HG03045 (cell line): Measurements from ENCODE around the gene PCDHGB1.
"Not testable (repeated sequence)": the region's sequence is repeated elsewhere in the genome, so short reads cannot be mapped to it uniquely, and the experiment has no call there.

Source experiments
- ATAC-seq: cut with Tn5 transposase; IDR thresholded peaks from one replicate; pipeline ENCODE4 v1.9.1; 2021; ENCODE audit warnings: mild to moderate bottlenecking, moderate library complexity; ENCODE audit not compliant: unreplicated experiment

Gene PCDHGB1

DNA sequence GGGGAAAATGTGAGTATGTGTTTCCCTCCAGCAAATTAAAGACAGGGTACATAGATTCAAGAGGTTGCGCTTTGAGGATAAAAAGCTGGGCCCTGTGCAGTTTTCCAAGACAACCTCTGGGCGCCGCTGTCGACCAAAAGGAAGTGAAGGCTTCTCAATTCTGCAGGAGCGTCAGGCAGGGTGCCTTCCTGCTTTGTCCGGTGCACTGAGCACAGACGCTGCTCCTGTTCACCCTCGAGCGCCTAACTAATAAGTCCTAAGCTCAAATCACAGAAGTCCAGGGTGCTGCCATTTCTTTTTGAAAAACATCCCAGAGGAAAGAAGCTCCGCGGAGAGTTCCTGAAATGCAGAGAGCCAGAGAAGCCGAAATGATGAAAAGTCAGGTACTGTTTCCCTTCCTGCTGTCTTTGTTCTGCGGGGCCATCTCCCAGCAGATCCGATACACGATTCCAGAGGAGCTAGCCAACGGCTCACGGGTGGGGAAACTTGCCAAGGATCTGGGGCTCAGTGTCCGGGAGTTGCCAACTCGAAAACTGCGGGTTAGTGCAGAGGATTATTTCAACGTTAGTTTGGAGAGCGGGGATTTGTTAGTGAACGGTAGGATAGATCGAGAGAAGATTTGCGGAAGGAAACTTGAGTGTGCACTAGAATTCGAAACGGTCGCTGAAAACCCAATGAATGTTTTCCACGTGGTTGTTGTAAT is at the start of gene PCDHGB1:
Gene PCDHGB1, plus strand, starts transcription at position 183 of the 703 bp plus-strand sequence. Its CDS starts 162 bp downstream, at position 345.
- no peak for ATAC-seq

DNA sequence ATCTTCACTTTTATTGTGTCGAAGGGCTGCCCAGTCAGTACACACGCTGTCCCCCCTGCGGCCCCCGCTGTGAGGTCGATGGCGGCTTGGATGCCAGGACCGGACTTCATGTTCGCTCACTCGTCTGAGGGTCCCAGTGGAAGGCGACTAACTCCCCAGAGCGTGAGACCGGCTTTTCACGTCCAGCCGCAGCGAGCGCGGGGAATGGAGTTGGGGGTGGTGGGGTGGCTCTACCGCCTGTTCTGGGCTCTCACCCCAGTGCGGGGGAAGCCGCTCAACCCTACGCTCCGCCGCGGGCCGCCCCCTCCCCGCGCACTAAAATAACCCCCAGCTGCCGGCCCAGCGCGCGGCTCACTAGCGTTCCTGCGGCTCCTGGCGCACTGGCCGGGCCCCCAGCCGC is 46.1 kb upstream of the PCDHGB1 start, which contains the start of gene SLC25A2:
Gene SLC25A2, minus strand, starts transcription at position 294 of the 400 bp plus-strand sequence. Its CDS starts 184 bp downstream, at position 110.
- ATAC-seq, result no peak

GRCh38 chr5:141306630-141307029 is 43.3 kb upstream of the PCDHGB1 start:
- ATAC-seq, result no peak

GRCh38 chr5:141313711-141314110 is 36.2 kb upstream of the PCDHGB1 start:
- no peak for ATAC-seq

- not testable (repeated sequence) for ATAC-seq
Observed at GRCh38 chr5:141316963-141317362, 32.9 kb upstream of the PCDHGB1 start.

GRCh38 chr5:141319202-141319601 is 30.7 kb upstream of the PCDHGB1 start:
- ATAC-seq, result no peak

DNA sequence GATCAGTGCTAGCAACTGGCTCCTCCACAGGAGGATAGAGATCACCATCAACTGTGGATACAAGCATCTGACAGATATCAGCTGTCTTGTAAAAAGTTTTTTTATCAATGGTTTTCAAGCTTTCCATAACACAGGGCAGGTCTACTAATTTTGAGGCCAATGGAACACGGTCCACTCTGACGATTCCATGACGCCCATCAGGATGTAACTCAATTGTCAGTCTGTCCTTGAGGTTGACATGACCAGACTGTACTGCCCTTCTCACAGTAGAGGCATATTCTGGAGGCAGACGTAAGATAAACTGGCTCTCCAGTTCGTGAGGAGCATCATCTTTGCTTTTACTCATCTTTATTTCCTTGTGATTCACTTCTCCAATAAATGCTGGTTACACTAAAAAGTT is 30.2 kb upstream of the PCDHGB1 start:
- ATAC-seq, result no peak

GRCh38 chr5:141320225-141321169 is 29.4 kb upstream of the PCDHGB1 start, which contains the start of gene TAF7:
TSS of gene TAF7 (minus strand) at chr5:141320784. CDS start at chr5:141320044, 740 bp downstream.
- ATAC-seq, result peak; percentile 94

DNA sequence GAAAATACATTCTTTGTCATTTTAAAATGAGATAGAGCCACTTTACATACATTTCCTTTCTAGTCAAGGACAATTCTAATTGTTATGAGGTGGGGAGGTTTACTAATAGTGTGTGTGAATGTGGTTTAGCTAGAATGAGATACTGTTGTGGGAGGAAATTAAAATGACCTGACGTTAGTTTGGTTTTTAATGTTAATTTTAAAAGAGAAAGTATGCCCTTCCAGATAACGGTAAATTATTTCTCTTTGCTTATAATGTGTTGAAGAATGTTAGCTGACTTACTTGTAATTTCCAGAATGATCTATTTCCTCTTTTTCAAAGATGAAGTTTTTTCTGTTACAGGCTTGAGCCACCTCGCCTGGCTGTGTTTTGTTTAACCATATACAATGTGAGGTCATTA is 27.6 kb upstream of the PCDHGB1 start:
- no peak for ATAC-seq

- ATAC-seq, result peak; percentile 82
Observed at GRCh38 chr5:141326088-141326854, 23.6 kb upstream of the PCDHGB1 start.

GRCh38 chr5:141328231-141328630 is 21.7 kb upstream of the PCDHGB1 start:
- no peak for ATAC-seq

- no peak for ATAC-seq
Observed at GRCh38 chr5:141330299-141331080, 19.4 kb upstream of the PCDHGB1 start, which contains the start of gene PCDHGA1. TSS of gene PCDHGA1 (plus strand) at chr5:141330514.

- not testable (repeated sequence) for ATAC-seq
Observed at GRCh38 chr5:141332571-141332970, 17.3 kb upstream of the PCDHGB1 start.

- no peak for ATAC-seq
Observed at GRCh38 chr5:141338538-141339306, 11.2 kb upstream of the PCDHGB1 start, which contains the start of gene PCDHGA2. TSS of gene PCDHGA2 (plus strand) at chr5:141338760.

DNA sequence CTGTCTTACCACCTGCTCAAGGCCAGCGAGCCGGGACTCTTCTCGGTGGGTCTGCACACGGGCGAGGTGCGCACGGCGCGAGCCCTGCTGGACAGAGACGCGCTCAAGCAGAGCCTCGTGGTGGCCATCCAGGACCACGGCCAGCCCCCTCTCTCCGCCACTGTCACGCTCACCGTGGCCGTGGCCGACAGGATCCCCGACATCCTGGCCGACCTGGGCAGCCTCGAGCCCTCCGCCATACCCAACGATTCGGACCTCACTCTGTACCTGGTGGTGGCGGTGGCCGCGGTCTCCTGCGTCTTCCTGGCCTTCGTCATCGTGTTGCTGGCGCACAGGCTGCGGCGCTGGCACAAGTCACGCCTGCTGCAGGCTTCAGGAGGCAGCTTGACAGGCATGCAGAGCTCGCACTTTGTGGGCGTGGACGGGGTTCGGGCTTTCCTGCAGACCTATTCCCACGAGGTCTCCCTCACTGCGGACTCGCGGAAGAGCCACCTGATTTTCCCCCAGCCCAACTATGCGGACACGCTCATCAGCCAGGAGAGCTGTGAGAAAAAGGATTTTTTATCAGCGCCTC is 9.0 kb upstream of the PCDHGB1 start:
- ATAC-seq, result not testable (repeated sequence)

GRCh38 chr5:141342773-141343172 is 7.1 kb upstream of the PCDHGB1 start:
- no peak for ATAC-seq

GRCh38 chr5:141343242-141343952 is 6.5 kb upstream of the PCDHGB1 start, which contains the start of gene PCDHGA3:
TSS of gene PCDHGA3 (plus strand) at chr5:141343829. CDS start at chr5:141344034, 205 bp downstream.
- ATAC-seq, result no peak

GRCh38 chr5:141343953-141344463 is 5.9 kb upstream of the PCDHGB1 start:
- ATAC-seq, result no peak
